ENCODE results near the gene TACO1.

GRCh38 chr17:63635787-63636186, 35.1 kb downstream of the TACO1 start:
- TF ChIP-seq CTCF (IDR thresholded peaks at IDR 0.05; ENCODE audit: low read depth, low read length) (no peak), POLR2A (IDR thresholded peaks at IDR 0.05; ENCODE audit: extremely low read depth, insufficient read length) (no peak), MYC (IDR thresholded peaks at IDR 0.05; ENCODE audit: low read depth, low read length) (no peak)
